ENCODE results near the gene HSH2D. TPM values are rescaled to one million over a fixed set of nuclear protein-coding genes. Genes with fewer than 3 reads are reported as not detected.

Gene HSH2D
- total and polyA plus RNA-seq, 10 of the 15 experiments (the other 5 are each of a cell fraction or from before 2014, with no cell fraction given) = 22.0 to 145 (median 89.3) TPM

- TF ChIP-seq E4F1 (IDR thresholded peaks at IDR 0.05; ENCODE audit: borderline replicate concordance, partially characterized antibody) (no peak), MAX (IDR thresholded peaks at IDR 0.05; ENCODE audit: low read depth, low read length) (no peak), SREBF2 (IDR thresholded peaks at IDR 0.05; ENCODE audit: low read length) (no peak), TARDBP (IDR thresholded peaks at IDR 0.05; ENCODE audit: borderline replicate concordance) (no peak), HDGF (IDR thresholded peaks at IDR 0.05) (no peak), ZNF217 (IDR thresholded peaks at IDR 0.05) (no peak), MLLT1 (IDR thresholded peaks at IDR 0.05) (no peak), SMARCA5 (IDR thresholded peaks at IDR 0.05) (no peak), ATF3 (IDR thresholded peaks at IDR 0.05; ENCODE audit: borderline replicate concordance, extremely low read depth, low read depth, low read length) (peak; percentile 61; the same call in 1 of the 2 replicates), SMAD1 (IDR thresholded peaks at IDR 0.05; ENCODE audit: low read depth, partially characterized antibody) (no peak), KDM1A (IDR thresholded peaks at IDR 0.05; ENCODE audit: borderline replicate concordance) (no peak), MYC (IDR thresholded peaks at IDR 0.05; ENCODE audit: insufficient read depth, insufficient read length, insufficient replicate concordance, low read length, severe bottlenecking) (no peak), NRF1 (conservative IDR thresholded peaks at IDR 0.05; ENCODE audit: low read depth, low read length) (no peak), USF1 (IDR thresholded peaks at IDR 0.05; ENCODE audit: borderline replicate concordance, extremely low read length, insufficient read depth, low read depth, low read length) (peak; percentile 82), POLR2AphosphoS5 (IDR thresholded peaks at IDR 0.05; ENCODE audit: low read length) (no peak), NFYB (IDR thresholded peaks at IDR 0.05; ENCODE audit: insufficient read depth, low read depth, low read length) (peak; percentile 86), ZNF687 (IDR thresholded peaks at IDR 0.05) (no peak), USF2 (IDR thresholded peaks at IDR 0.05; ENCODE audit: borderline replicate concordance, low read depth, low read length) (peak; percentile 18; the same call in 1 of the 2 replicates), RB1 (IDR thresholded peaks at IDR 0.05; ENCODE audit: borderline replicate concordance) (no peak)
Observed at GRCh38 chr19:16168465-16169081, 25.1 kb downstream of the HSH2D start (continued).
